Left lung (tissue), 10 donors: Measurements from ENCODE around the gene KRTAP4-9. TPM values are rescaled to one million over a fixed set of nuclear protein-coding genes. Genes with fewer than 3 reads are reported as not detected.
A peak's percentile ranks its signal among the peaks of the same experiment; 100 is the strongest.
"Not testable (repeated sequence)": the region's sequence is repeated elsewhere in the genome, so short reads cannot be mapped to it uniquely, and the experiment has no call there.

ENCODE experiments used
- ATAC-seq: fragments of 200-7000 bp; cut with Tn5 transposase; one replicate; pipeline ENCODE4 v1.9.1; 2020; ENCODE audit warnings: moderate library complexity
- DNase-seq, 4 donors: peaks; one replicate each; pipeline ENCODE4 v3.0.0-alpha.2; 2013 to 2020
- H3K27ac ChIP-seq, 2 donors: fragments of 200-600 bp; sonication (generic) in 1 of 2; one replicate each; pipeline versions ENCODE4 v1.5.0 to v1.8.0; 2020 to 2021
- H3K27me3 ChIP-seq, 2 donors: fragments of 200-600 bp; sonication (generic) in 1 of 2; one replicate each; pipeline versions ENCODE4 v1.5.0 to v1.8.0; 2020 to 2021
- H3K36me3 ChIP-seq, 2 donors: fragments of 200-600 bp; sonication (generic) in 1 of 2; one replicate each; pipeline versions ENCODE4 v1.5.0 to v1.8.0; 2020 to 2021
- H3K4me1 ChIP-seq, 2 donors: fragments of 200-600 bp; one replicate each; pipeline ENCODE4 v1.8.0; 2021
- H3K4me3 ChIP-seq, 2 donors: fragments of 200-600 bp; sonication (generic) in 1 of 2; one replicate each; pipeline versions ENCODE4 v1.5.0 to v1.8.0; 2020 to 2021; ENCODE audit warnings: mild to moderate bottlenecking in 1 of 2
- H3K9me3 ChIP-seq, 2 donors: fragments of 200-600 bp; sonication (generic) in 1 of 2; one replicate each; pipeline versions ENCODE4 v1.5.0 to v1.8.0; 2020 to 2021
- CTCF ChIP-seq, 2 donors: fragments of 200-600 bp; sonication (generic) in 1 of 2; IDR thresholded peaks; one replicate each; pipeline versions ENCODE4 v1.5.0 to v1.8.0; 2021; ENCODE audit warnings: antibody characterized with exemption in 2 of 2
- intact Hi-C, 2 donors: fragments of 100-400 bp; cut with DNase I; formaldehyde crosslinking; loops; one replicate each; pipeline versions ENCODE4 v1.11.2 to v1.14.2; 2022
- polyA plus RNA-seq, 6 donors: library from polyadenylated mRNA; unstranded; fragments of 120-200 nt; gene quantifications; one replicate each; pipeline ENCODE4 v1.2.1, GENCODE V29; 2013; ENCODE audit not compliant: insufficient read length in 6 of 6
- total RNA-seq, 2 donors: library from RNA; stranded (reverse); fragmentation: NEBNext Ultra II Directional; extraction: Animal tissue kit (Norgen Biotek cat#: 25700); gene quantifications; one replicate each; pipeline ENCODE4 v1.2.1, GENCODE V29; 2021
- donor health status: DM: no; HTN: yes; CAD: no.
- donor health status: DM: no; HTN: no; CAD: no.

KRTAP4-9 gene
- total and polyA plus RNA-seq, 8 donors: not detected

- H3K27me3 ChIP-seq, ATAC-seq, H3K9me3 ChIP-seq, H3K4me3 ChIP-seq, H3K4me1 ChIP-seq, intact Hi-C loops, H3K36me3 ChIP-seq, DNase-seq, H3K27ac ChIP-seq: not testable (repeated sequence)
Observed at GRCh38 chr17:41088760-41089352, 16.3 kb upstream of the KRTAP4-9 start.

- H3K4me3 ChIP-seq: no peak overlapping the region
- peak in 2 of 4 donors; percentile 2 to 28 for DNase-seq
- no peaks in the 10 kb centered on the region for H3K36me3 ChIP-seq
- H3K27ac ChIP-seq: no peak overlapping the region
- H3K4me1 ChIP-seq: no peaks in the 10 kb centered on the region
- H3K27me3 ChIP-seq: peaks cover 0 to 9% of the 10 kb centered on the region in 2 donors
- TF ChIP-seq CTCF (IDR thresholded peaks at IDR 0.05): no peak
- ATAC-seq: peak; percentile 31
- intact Hi-C loops: no loop called here
- H3K9me3 ChIP-seq: no peaks in the 10 kb centered on the region
Observed at GRCh38 chr17:41096055-41096454, 9.1 kb upstream of the KRTAP4-9 start.

- no peaks in the 10 kb centered on the region for H3K4me1 ChIP-seq
- intact Hi-C loops: no loop called here
- TF ChIP-seq CTCF (IDR thresholded peaks at IDR 0.05): no peak
- H3K4me3 ChIP-seq: no peak within 1 kb of the TSS
- H3K9me3 ChIP-seq: no peaks in the 10 kb centered on the region
- no peaks in the 10 kb centered on the region for H3K36me3 ChIP-seq
- H3K27me3 ChIP-seq: peaks cover 0 to 9% of the 10 kb centered on the region in 2 donors
- DNase-seq (no peak), ATAC-seq (no peak)
- H3K27ac ChIP-seq: no peak within 1 kb of the TSS
Observed at GRCh38 chr17:41098042-41098441, 7.1 kb upstream of the KRTAP4-9 start, which contains the start of gene KRTAP4-8. KRTAP4-8 (minus strand) TSS chr17:41098142; CDS start chr17:41098084, 58 bp downstream.

GRCh38 chr17:41098481-41098880 lies 6.7 kb upstream of the KRTAP4-9 start:
- no peak for ATAC-seq
- no peaks in the 10 kb centered on the region for H3K9me3 ChIP-seq
- H3K4me1 ChIP-seq: no peaks in the 10 kb centered on the region
- H3K4me3 ChIP-seq: no peak overlapping the region
- intact Hi-C loops: no loop called here
- peaks cover 0 to 9% of the 10 kb centered on the region in 2 donors for H3K27me3 ChIP-seq
- no peak for DNase-seq
- no peak overlapping the region for H3K27ac ChIP-seq
- no peaks in the 10 kb centered on the region for H3K36me3 ChIP-seq
- no peak for TF ChIP-seq CTCF (IDR thresholded peaks at IDR 0.05)

- H3K4me3 ChIP-seq, H3K27ac ChIP-seq, H3K4me1 ChIP-seq, ATAC-seq, intact Hi-C loops, H3K27me3 ChIP-seq, H3K36me3 ChIP-seq, DNase-seq, H3K9me3 ChIP-seq: not testable (repeated sequence)
Observed at GRCh38 chr17:41099682-41100480, 5.3 kb upstream of the KRTAP4-9 start.

GRCh38 chr17:41101586-41102259 lies 3.5 kb upstream of the KRTAP4-9 start, which contains the start of gene KRTAP4-16:
KRTAP4-16 (minus strand) TSS chr17:41102209; CDS start chr17:41102209, 0 bp downstream.
- H3K9me3 ChIP-seq: no peaks in the 10 kb centered on the region
- intact Hi-C loops: no loop called here
- no peak for ATAC-seq

More at GRCh38 chr17:41101586-41102259, 3.5 kb upstream of the KRTAP4-9 start, which contains the start of gene KRTAP4-16:
- no peak within 1 kb of the TSS for H3K27ac ChIP-seq
- TF ChIP-seq CTCF (IDR thresholded peaks at IDR 0.05): no peak
- H3K36me3 ChIP-seq: no peaks in the 10 kb centered on the region
- peaks cover 0 to 9% of the 10 kb centered on the region in 2 donors for H3K27me3 ChIP-seq
- no peak for DNase-seq
- no peaks in the 10 kb centered on the region for H3K4me1 ChIP-seq
- H3K4me3 ChIP-seq: no peak within 1 kb of the TSS
